ENCODE data around the gene DUSP9. TPM values are rescaled to one million over a fixed set of nuclear protein-coding genes. Genes with fewer than 3 reads are reported as not detected.

Gene DUSP9
- total and polyA plus RNA-seq, 3 donors from 2014 or later = 2.5 to 10.2 (median 6.2) TPM

DNA sequence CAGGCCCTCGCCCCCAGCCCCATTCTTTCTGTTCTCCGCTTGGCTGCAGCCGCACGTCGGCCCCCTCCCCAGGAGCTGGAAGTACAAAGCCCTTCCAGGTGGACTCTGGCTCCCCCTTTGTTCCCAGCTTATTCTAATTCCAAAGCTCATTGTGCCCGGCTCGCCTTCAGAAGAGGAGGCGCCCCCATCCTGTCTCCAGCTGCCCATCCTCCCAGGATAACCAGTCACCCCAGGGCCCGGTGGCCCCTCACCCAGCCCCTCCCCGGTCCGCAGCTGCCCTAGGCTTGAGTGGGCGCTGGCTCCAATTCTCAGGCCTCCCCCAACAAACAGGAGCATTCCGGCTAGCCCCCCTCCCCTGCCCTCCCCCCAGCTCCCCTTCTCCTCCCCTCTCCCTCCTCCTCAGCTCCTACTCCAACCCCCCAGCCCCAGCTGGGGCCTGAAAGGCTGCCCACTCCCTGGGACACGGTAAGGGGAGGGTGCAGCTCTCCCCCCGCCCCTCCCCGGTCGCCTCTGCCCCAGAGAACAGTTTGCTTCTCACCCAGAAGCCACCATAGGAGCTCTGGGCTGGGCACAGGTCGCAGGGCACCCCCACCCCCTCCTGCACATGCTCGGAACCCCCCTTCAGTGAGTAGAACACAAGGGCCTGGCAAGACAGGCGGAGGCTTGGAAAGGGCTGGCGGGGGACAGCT, 37.6 kb downstream of the DUSP9 start:
- DNase-seq = no peak
- Histone ChIP-seq H3K4me1 (no peaks in the 10 kb centered on the region), H3K9me3 (no peaks in the 10 kb centered on the region), H3K36me3 (ENCODE audit: low read depth, missing control alignments) (no peaks in the 10 kb centered on the region), H3K27me3 (no peaks in the 10 kb centered on the region), H3K4me3 (no peak overlapping the region), H3K27ac (no peak overlapping the region)
- intact Hi-C loops (cut with DNase I; ENCODE audit: low total_unique reads) = no loop called here
- 60 to 79% methylated on average over 5 to 15 of the region's 21 CpGs for WGBS, 2 donors
- no peak for TF ChIP-seq POLR2A (IDR thresholded peaks at IDR 0.05)
- TF ChIP-seq, protein P1, sequence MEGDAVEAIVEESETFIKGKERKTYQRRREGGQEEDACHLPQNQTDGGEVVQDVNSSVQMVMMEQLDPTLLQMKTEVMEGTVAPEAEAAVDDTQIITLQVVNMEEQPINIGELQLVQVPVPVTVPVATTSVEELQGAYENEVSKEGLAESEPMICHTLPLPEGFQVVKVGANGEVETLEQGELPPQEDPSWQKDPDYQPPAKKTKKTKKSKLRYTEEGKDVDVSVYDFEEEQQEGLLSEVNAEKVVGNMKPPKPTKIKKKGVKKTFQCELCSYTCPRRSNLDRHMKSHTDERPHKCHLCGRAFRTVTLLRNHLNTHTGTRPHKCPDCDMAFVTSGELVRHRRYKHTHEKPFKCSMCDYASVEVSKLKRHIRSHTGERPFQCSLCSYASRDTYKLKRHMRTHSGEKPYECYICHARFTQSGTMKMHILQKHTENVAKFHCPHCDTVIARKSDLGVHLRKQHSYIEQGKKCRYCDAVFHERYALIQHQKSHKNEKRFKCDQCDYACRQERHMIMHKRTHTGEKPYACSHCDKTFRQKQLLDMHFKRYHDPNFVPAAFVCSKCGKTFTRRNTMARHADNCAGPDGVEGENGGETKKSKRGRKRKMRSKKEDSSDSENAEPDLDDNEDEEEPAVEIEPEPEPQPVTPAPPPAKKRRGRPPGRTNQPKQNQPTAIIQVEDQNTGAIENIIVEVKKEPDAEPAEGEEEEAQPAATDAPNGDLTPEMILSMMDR (IDR thresholded peaks at IDR 0.05) = no peak

DNA sequence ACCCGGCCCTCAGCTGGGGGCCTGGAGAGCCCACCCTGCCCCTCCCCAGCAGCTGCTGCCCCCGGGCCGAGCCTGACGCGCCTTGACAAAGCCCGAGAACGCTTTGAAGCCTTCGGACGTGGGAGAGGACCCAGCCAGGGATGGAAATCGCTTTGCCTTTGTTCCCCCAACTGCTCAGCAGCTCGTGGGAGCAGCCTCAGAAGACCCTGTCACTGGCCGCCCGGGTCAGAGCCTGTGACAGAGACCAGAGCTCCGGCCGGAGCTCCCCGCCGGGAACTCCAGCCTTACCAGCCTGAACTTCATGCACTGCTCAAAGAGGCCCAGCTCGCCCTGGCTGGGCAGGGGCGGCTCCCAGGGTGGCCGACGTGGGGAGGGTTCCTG, 38.1 kb downstream of the DUSP9 start:
- intact Hi-C loops (cut with DNase I; ENCODE audit: low total_unique reads) = no loop called here
- DNase-seq = no peak
- Histone ChIP-seq H3K36me3 (ENCODE audit: low read depth, missing control alignments) (no peaks in the 10 kb centered on the region), H3K4me3 (no peak overlapping the region), H3K27ac (no peak overlapping the region), H3K9me3 (no peaks in the 10 kb centered on the region), H3K27me3 (no peaks in the 10 kb centered on the region), H3K4me1 (no peaks in the 10 kb centered on the region)
- WGBS, 2 donors = 68% methylated on average over 16 of the region's 21 CpGs; no CpG with 5 or more reads in 1 of the 2 donors
- TF ChIP-seq POLR2A (IDR thresholded peaks at IDR 0.05) = no peak
- TF ChIP-seq, protein P1 (IDR thresholded peaks at IDR 0.05) = no peak

DNA sequence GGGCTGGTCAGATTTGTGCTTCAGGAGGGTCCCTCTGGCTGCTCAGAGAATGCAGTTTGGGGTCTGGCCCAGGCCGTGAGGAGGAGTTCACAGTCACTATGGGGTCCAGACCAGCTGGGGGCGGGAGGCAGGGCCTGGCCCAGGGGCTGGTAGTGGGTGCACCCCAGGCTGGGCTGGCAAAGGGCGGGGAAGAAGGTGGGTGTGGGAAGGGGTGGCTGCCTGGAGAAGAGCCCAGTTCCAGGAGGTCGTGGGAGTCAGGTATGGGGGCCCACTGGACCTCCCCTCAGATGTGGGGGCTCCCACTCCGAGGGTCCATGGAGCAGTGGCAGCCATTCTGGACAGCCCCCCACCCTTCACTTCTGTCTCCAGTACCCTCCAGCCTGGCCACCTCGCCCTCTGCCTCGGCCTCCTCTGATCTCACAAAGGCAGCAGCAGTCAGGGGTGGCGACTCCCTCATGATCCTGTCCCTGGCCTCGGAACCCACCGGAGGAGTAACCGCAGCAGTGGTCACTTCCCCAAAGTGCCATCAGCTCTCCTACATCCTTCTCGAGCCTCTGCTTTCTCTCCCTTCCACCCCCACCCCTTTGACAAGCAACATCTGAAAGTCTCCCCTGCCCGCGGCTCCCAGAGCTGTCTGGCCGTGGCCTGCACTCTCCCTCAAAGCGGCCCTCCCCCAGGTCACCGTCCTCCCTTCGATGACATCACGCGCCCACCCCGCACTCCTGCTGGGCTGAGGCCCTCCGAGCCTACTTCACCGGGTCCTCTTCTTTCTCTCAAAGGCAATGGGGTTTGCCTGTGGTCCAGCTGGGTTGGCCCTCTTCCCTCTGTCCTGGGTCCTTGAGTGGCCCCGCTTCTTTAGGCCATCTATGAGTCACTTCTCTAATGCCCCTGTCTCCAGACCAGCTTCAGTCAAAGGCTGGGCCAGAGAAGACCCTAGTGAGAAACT, 39.0 kb downstream of the DUSP9 start:
- intact Hi-C loops (cut with DNase I; ENCODE audit: low total_unique reads) = no loop called here
- H3K9me3 ChIP-seq = no peaks in the 10 kb centered on the region
- H3K4me3 ChIP-seq = no peak overlapping the region
- H3K27ac ChIP-seq = peak overlapping the region in 1 of 2 donors; percentile 68
- TF ChIP-seq, protein P1 (IDR thresholded peaks at IDR 0.05) = no peak
- TF ChIP-seq POLR2A (IDR thresholded peaks at IDR 0.05) = no peak
- H3K4me1 ChIP-seq = no peaks in the 10 kb centered on the region
- H3K36me3 ChIP-seq (ENCODE audit: low read depth, missing control alignments) = no peaks in the 10 kb centered on the region
- DNase-seq = peak; percentile 60
- no peaks in the 10 kb centered on the region for H3K27me3 ChIP-seq
- 56 to 68% methylated on average over 12 to 24 of the region's 24 CpGs for WGBS, 2 donors

- Histone ChIP-seq H3K36me3 (ENCODE audit: low read depth, missing control alignments) (no peaks in the 10 kb centered on the region), H3K4me1 (no peaks in the 10 kb centered on the region), H3K27me3 (no peaks in the 10 kb centered on the region), H3K9me3 (no peaks in the 10 kb centered on the region), H3K4me3 (no peak overlapping the region), H3K27ac (peak overlapping the region; percentile 56 to 68)
- intact Hi-C loops (cut with DNase I; ENCODE audit: low total_unique reads) = no loop called here
- WGBS, 2 donors = 24 to 55% methylated on average over 7 of the region's 9 CpGs
- DNase-seq = peak; percentile 43
- no peak for TF ChIP-seq POLR2A (IDR thresholded peaks at IDR 0.05)
- TF ChIP-seq, protein P1 (IDR thresholded peaks at IDR 0.05) = no peak
Observed at GRCh38 chrX:153686711-153687110, 39.7 kb downstream of the DUSP9 start.

Measured in testis (tissue), 3 donors.